Tibial nerve (tissue), 4 donors: Measurements from ENCODE around the gene KRTAP5-5. TPM values are rescaled to one million over a fixed set of nuclear protein-coding genes. Genes with fewer than 3 reads are reported as not detected.

ENCODE experiments used
- DNase-seq, 2 donors: peaks; one replicate each; pipeline ENCODE4 v3.0.0-alpha.2; 2019; ENCODE audit warnings: low spot score in 2 of 2
- H3K27ac ChIP-seq, 4 donors: fragments of 200-600 bp; sonication (generic) in 3 of 4; one replicate each; pipeline ENCODE4 v1.5.1; 2017 to 2019; ENCODE audit warnings: mild to moderate bottlenecking in 1 of 4
- H3K27me3 ChIP-seq, 2 donors: fragments of 200-600 bp; sonication (generic) in 1 of 2; one replicate each; pipeline versions ENCODE4 v1.5.1 to v1.6.0; 2017 to 2019
- H3K36me3 ChIP-seq, 3 donors: fragments of 200-600 bp; sonication (generic); one replicate each; pipeline ENCODE4 v1.5.1; 2018 to 2019
- H3K4me1 ChIP-seq, 4 donors: fragments of 200-600 bp; sonication (generic) in 3 of 4; one replicate each; pipeline ENCODE4 v1.5.1; 2017 to 2019
- H3K4me3 ChIP-seq, 4 donors: fragments of 200-600 bp; sonication (generic) in 3 of 4; one replicate each; pipeline ENCODE4 v1.5.1; 2017 to 2019; ENCODE audit warnings: mild to moderate bottlenecking in 1 of 4, moderate library complexity in 1 of 4
- H3K9me3 ChIP-seq, 4 donors: fragments of 200-600 bp; sonication (generic) in 3 of 4; one replicate each; pipeline ENCODE4 v1.5.1; 2017 to 2019
- CTCF ChIP-seq, 5 experiments: fragments of 200-600 bp in 3 of 5; fragments of 450-650 bp in 2 of 5; sonication (generic) in 3 of 5; IDR thresholded peaks; one replicate each; pipeline ENCODE4 v1.5.1; 2016 to 2019; ENCODE audit warnings: antibody characterized with exemption in 5 of 5, mild to moderate bottlenecking in 3 of 5, moderate library complexity in 2 of 5
- EP300 ChIP-seq, 2 donors: sonication (generic); formaldehyde crosslinking; IDR thresholded peaks; one replicate each; pipeline ENCODE4 v1.6.1; 2017; ENCODE audit warnings: antibody characterized with exemption in 2 of 2, mild to moderate bottlenecking in 1 of 2
- POLR2A ChIP-seq, 2 donors: fragments of 450-650 bp; IDR thresholded peaks; one replicate each; pipeline ENCODE4 v1.6.1; 2017; ENCODE audit warnings: antibody characterized with exemption in 2 of 2, mild to moderate bottlenecking in 2 of 2, moderate library complexity in 2 of 2
- WGBS, 2 donors: methylation state at CpG; one replicate each; pipeline ENCODE4 v1.1.5; 2018; 5-methylcytosine and 5-hydroxymethylcytosine counted together
- total RNA-seq, 4 donors: library from RNA; depleted of rRNA; stranded (reverse); fragments of >200 nt; gene quantifications; one replicate each; pipeline ENCODE4 v1.1.0, GENCODE V29; 2016

The KRTAP5-5 gene
- total RNA-seq, 4 donors from 2014 or later: not detected

GRCh38 chr11:1674173-1675131 is 44.9 kb downstream of the KRTAP5-5 start:
- 36 to 51% methylated on average over 21 of the region's 21 CpGs for WGBS, 2 donors
- H3K9me3 ChIP-seq: no peaks in the 10 kb centered on the region
- no peak overlapping the region for H3K4me3 ChIP-seq
- no peaks in the 10 kb centered on the region for H3K4me1 ChIP-seq
- DNase-seq: no peak
- peaks cover 0 to 58% of the 10 kb centered on the region in 2 donors for H3K27me3 ChIP-seq
- no peaks in the 10 kb centered on the region for H3K36me3 ChIP-seq
- H3K27ac ChIP-seq: no peak overlapping the region
- TF ChIP-seq CTCF (IDR thresholded peaks at IDR 0.05) (no peak), EP300 (IDR thresholded peaks at IDR 0.05) (no peak), POLR2A (IDR thresholded peaks at IDR 0.05) (no peak)

- TF ChIP-seq CTCF (IDR thresholded peaks at IDR 0.05) (no peak), POLR2A (IDR thresholded peaks at IDR 0.05) (no peak), EP300 (IDR thresholded peaks at IDR 0.05) (no peak)
- no peak overlapping the region for H3K27ac ChIP-seq
- no peaks in the 10 kb centered on the region for H3K4me1 ChIP-seq
- no peak overlapping the region for H3K4me3 ChIP-seq
- H3K36me3 ChIP-seq: no peaks in the 10 kb centered on the region
- no peak for DNase-seq
- 70 to 76% methylated on average over 11 of the region's 11 CpGs for WGBS, 2 donors
- peaks cover 0 to 5% (median 0%) of the 10 kb centered on the region in 4 donors for H3K9me3 ChIP-seq
- peaks cover 0 to 60% of the 10 kb centered on the region in 2 donors for H3K27me3 ChIP-seq
These were observed 46.1 kb downstream of the KRTAP5-5 start for GRCh38 chr11:1675536-1676228.

GRCh38 chr11:1676229-1676740 is 46.7 kb downstream of the KRTAP5-5 start:
- WGBS, 2 donors: 86 to 89% methylated on average over 7 of the region's 7 CpGs
- TF ChIP-seq EP300 (IDR thresholded peaks at IDR 0.05) (no peak), POLR2A (IDR thresholded peaks at IDR 0.05) (no peak), CTCF (IDR thresholded peaks at IDR 0.05) (no peak)
- no peaks in the 10 kb centered on the region for H3K4me1 ChIP-seq
- no peak overlapping the region for H3K27ac ChIP-seq
- H3K27me3 ChIP-seq: peaks cover 0 to 66% of the 10 kb centered on the region in 2 donors
- H3K4me3 ChIP-seq: no peak overlapping the region
- no peak for DNase-seq
- peaks cover 0 to 5% (median 0%) of the 10 kb centered on the region in 4 donors for H3K9me3 ChIP-seq
- H3K36me3 ChIP-seq: no peaks in the 10 kb centered on the region

GRCh38 chr11:1679881-1680280 is 50.3 kb downstream of the KRTAP5-5 start:
- Histone ChIP-seq H3K9me3 (peaks cover 0 to 5% (median 0%) of the 10 kb centered on the region in 4 donors), H3K4me3 (no peak overlapping the region), H3K27me3 (peaks cover 0 to 59% of the 10 kb centered on the region in 2 donors), H3K27ac (no peak overlapping the region), H3K36me3 (no peaks in the 10 kb centered on the region), H3K4me1 (no peaks in the 10 kb centered on the region)
- 85 to 88% methylated on average over 10 of the region's 10 CpGs for WGBS, 2 donors
- TF ChIP-seq EP300 (IDR thresholded peaks at IDR 0.05) (no peak), POLR2A (IDR thresholded peaks at IDR 0.05) (no peak), CTCF (IDR thresholded peaks at IDR 0.05) (no peak)
- no peak for DNase-seq

Other genes with a start within 250 kb of the KRTAP5-5 start
- gene BRSK2, start 239.8 kb upstream of the KRTAP5-5 start, total RNA-seq: 1 to 10 TPM; 2.4 to 7.8 (median 4.6) TPM
- 10 to 100 TPM; 42.3 to 55.1 (median 46.9) TPM for gene MOB2, start 143.0 kb upstream of the KRTAP5-5 start, total RNA-seq
- 10 to 100 TPM in 1 of 4 donors, 1 to 10 TPM in 3; 1.9 to 10.8 (median 3.4) TPM for gene DUSP8, start 57.5 kb upstream of the KRTAP5-5 start, total RNA-seq
- gene KRTAP5-1, start 44.5 kb upstream of the KRTAP5-5 start, total RNA-seq: not detected
- not detected for gene KRTAP5-2, start 31.5 kb upstream of the KRTAP5-5 start, total RNA-seq
- not detected for gene KRTAP5-3, start 21.3 kb upstream of the KRTAP5-5 start, total RNA-seq
- not detected for gene KRTAP5-4, start 7.6 kb upstream of the KRTAP5-5 start, total RNA-seq
- gene KRTAP5-6, start 67.4 kb downstream of the KRTAP5-5 start, total RNA-seq: not detected
- 10 to 100 TPM in 2 of 4 donors, 1 to 10 TPM in 2; 5.9 to 54.9 (median 13.8) TPM for gene IFITM10, start 120.8 kb downstream of the KRTAP5-5 start, total RNA-seq
- 100 to 1,000 TPM; 385 to 583 (median 429) TPM for gene CTSD, start 134.2 kb downstream of the KRTAP5-5 start, total RNA-seq
- 1 to 10 TPM in 2 of 4 donors, under 1 TPM in 1, not detected in 1; 0.39 to 4.2 (median 1.0) TPM for gene SYT8, start 205.2 kb downstream of the KRTAP5-5 start, total RNA-seq
- gene TNNI2, start 209.2 kb downstream of the KRTAP5-5 start, total RNA-seq: not detected
- 10 to 100 TPM; 36.9 to 69.0 (median 50.2) TPM for gene LSP1, start 223.3 kb downstream of the KRTAP5-5 start, total RNA-seq